ENCODE data around the gene ZNF774.
A peak's percentile ranks its signal among the peaks of the same experiment; 100 is the strongest.

The ZNF774 gene

GRCh38 chr15:90367576-90367975 is 15.5 kb downstream of the ZNF774 start:
- no peaks in the 10 kb centered on the region for H3K27me3 ChIP-seq (replicated peaks; ENCODE audit: control insufficient read depth, insufficient read depth, low read length)
- H3K9ac ChIP-seq (ENCODE audit: low read length) = peak overlapping the region; percentile 53
- peaks cover 23% of the 10 kb centered on the region for H3K4me1 ChIP-seq (ENCODE audit: control insufficient read depth, insufficient read depth, low read length)
- DNase-seq (ENCODE audit: low read depth) = peak; percentile 31
- H3K9me3 ChIP-seq (ENCODE audit: control insufficient read depth, low read length) = no peaks in the 10 kb centered on the region
- H3K36me3 ChIP-seq (ENCODE audit: control insufficient read depth, insufficient read depth, low read length, severe bottlenecking) = no peaks in the 10 kb centered on the region
- peak overlapping the region; percentile 2 for H3K4me3 ChIP-seq (ENCODE audit: low read length)

- Histone ChIP-seq H3K4me3 (ENCODE audit: low read length) (no peak overlapping the region), H3K9me3 (ENCODE audit: control insufficient read depth, low read length) (peaks cover 8% of the 10 kb centered on the region), H3K36me3 (ENCODE audit: control insufficient read depth, insufficient read depth, low read length, severe bottlenecking) (no peaks in the 10 kb centered on the region), H3K9ac (ENCODE audit: low read length) (no peak overlapping the region), H3K4me1 (ENCODE audit: control insufficient read depth, insufficient read depth, low read length) (no peaks in the 10 kb centered on the region), H3K27me3 (replicated peaks; ENCODE audit: control insufficient read depth, insufficient read depth, low read length) (no peaks in the 10 kb centered on the region)
- no peak for DNase-seq (ENCODE audit: low read depth)
Measured at GRCh38 chr15:90375071-90375470, 23.0 kb downstream of the ZNF774 start.

GRCh38 chr15:90376789-90377188 is 24.7 kb downstream of the ZNF774 start:
- Histone ChIP-seq H3K9ac (ENCODE audit: low read length) (no peak overlapping the region), H3K4me1 (ENCODE audit: control insufficient read depth, insufficient read depth, low read length) (no peaks in the 10 kb centered on the region), H3K4me3 (ENCODE audit: low read length) (no peak overlapping the region), H3K27me3 (replicated peaks; ENCODE audit: control insufficient read depth, insufficient read depth, low read length) (no peaks in the 10 kb centered on the region), H3K9me3 (ENCODE audit: control insufficient read depth, low read length) (peaks cover 8% of the 10 kb centered on the region), H3K36me3 (ENCODE audit: control insufficient read depth, insufficient read depth, low read length, severe bottlenecking) (no peaks in the 10 kb centered on the region)
- no peak for DNase-seq (ENCODE audit: low read depth)

- Histone ChIP-seq H3K4me3 (ENCODE audit: low read length) (no peak overlapping the region), H3K36me3 (ENCODE audit: control insufficient read depth, insufficient read depth, low read length, severe bottlenecking) (no peaks in the 10 kb centered on the region), H3K27me3 (replicated peaks; ENCODE audit: control insufficient read depth, insufficient read depth, low read length) (no peaks in the 10 kb centered on the region), H3K9ac (ENCODE audit: low read length) (no peak overlapping the region), H3K9me3 (ENCODE audit: control insufficient read depth, low read length) (peaks cover 8% of the 10 kb centered on the region), H3K4me1 (ENCODE audit: control insufficient read depth, insufficient read depth, low read length) (no peaks in the 10 kb centered on the region)
- no peak for DNase-seq (ENCODE audit: low read depth)
Measured at GRCh38 chr15:90379263-90379662, 27.2 kb downstream of the ZNF774 start.

GRCh38 chr15:90381515-90381914 is 29.4 kb downstream of the ZNF774 start:
- DNase-seq (ENCODE audit: low read depth) = no peak
- Histone ChIP-seq H3K4me1 (ENCODE audit: control insufficient read depth, insufficient read depth, low read length) (no peaks in the 10 kb centered on the region), H3K36me3 (ENCODE audit: control insufficient read depth, insufficient read depth, low read length, severe bottlenecking) (no peaks in the 10 kb centered on the region)

GRCh38 chr15:90382320-90382719 is 30.2 kb downstream of the ZNF774 start:
- Histone ChIP-seq H3K27me3 (replicated peaks; ENCODE audit: control insufficient read depth, insufficient read depth, low read length) (no peaks in the 10 kb centered on the region), H3K9ac (ENCODE audit: low read length) (no peak overlapping the region), H3K4me1 (ENCODE audit: control insufficient read depth, insufficient read depth, low read length) (peaks cover under 1% of the 10 kb centered on the region), H3K9me3 (ENCODE audit: control insufficient read depth, low read length) (peaks cover 8% of the 10 kb centered on the region), H3K4me3 (ENCODE audit: low read length) (no peak overlapping the region), H3K36me3 (ENCODE audit: control insufficient read depth, insufficient read depth, low read length, severe bottlenecking) (no peaks in the 10 kb centered on the region)
- no peak for DNase-seq (ENCODE audit: low read depth)

More at GRCh38 chr15:90381515-90381914, 29.4 kb downstream of the ZNF774 start:
- Histone ChIP-seq H3K4me3 (ENCODE audit: low read length) (no peak overlapping the region), H3K9me3 (ENCODE audit: control insufficient read depth, low read length) (peaks cover 8% of the 10 kb centered on the region), H3K27me3 (replicated peaks; ENCODE audit: control insufficient read depth, insufficient read depth, low read length) (no peaks in the 10 kb centered on the region), H3K9ac (ENCODE audit: low read length) (no peak overlapping the region)

GRCh38 chr15:90386221-90386620 is 34.1 kb downstream of the ZNF774 start:
- Histone ChIP-seq H3K27me3 (replicated peaks; ENCODE audit: control insufficient read depth, insufficient read depth, low read length) (no peaks in the 10 kb centered on the region), H3K9me3 (ENCODE audit: control insufficient read depth, low read length) (no peaks in the 10 kb centered on the region), H3K36me3 (ENCODE audit: control insufficient read depth, insufficient read depth, low read length, severe bottlenecking) (peaks cover 8% of the 10 kb centered on the region)

GRCh38 chr15:90387534-90388461 is 35.7 kb downstream of the ZNF774 start, which contains the start of gene IQGAP1:
Gene IQGAP1 (plus strand): TSS chr15:90388242. CDS start chr15:90388342, 100 bp downstream.
- Histone ChIP-seq H3K4me1 (ENCODE audit: control insufficient read depth, insufficient read depth, low read length) (peaks cover 19% of the 10 kb centered on the region), H3K27me3 (replicated peaks; ENCODE audit: control insufficient read depth, insufficient read depth, low read length) (no peaks in the 10 kb centered on the region), H3K9ac (ENCODE audit: low read length) (peak within 1 kb of the TSS; percentile 96), H3K9me3 (ENCODE audit: control insufficient read depth, low read length) (no peaks in the 10 kb centered on the region), H3K36me3 (ENCODE audit: control insufficient read depth, insufficient read depth, low read length, severe bottlenecking) (peaks cover 21% of the 10 kb centered on the region), H3K4me3 (ENCODE audit: low read length) (peak within 1 kb of the TSS; percentile 97)
- peak; percentile 97 for DNase-seq (ENCODE audit: low read depth)

More at GRCh38 chr15:90386221-90386620, 34.1 kb downstream of the ZNF774 start:
- H3K9ac ChIP-seq (ENCODE audit: low read length) = no peak overlapping the region
- H3K4me3 ChIP-seq (ENCODE audit: low read length) = no peak overlapping the region
- DNase-seq (ENCODE audit: low read depth) = no peak
- H3K4me1 ChIP-seq (ENCODE audit: control insufficient read depth, insufficient read depth, low read length) = peaks cover 19% of the 10 kb centered on the region

- Histone ChIP-seq H3K9me3 (ENCODE audit: control insufficient read depth, low read length) (no peaks in the 10 kb centered on the region), H3K4me1 (ENCODE audit: control insufficient read depth, insufficient read depth, low read length) (peaks cover 24% of the 10 kb centered on the region), H3K9ac (ENCODE audit: low read length) (peak overlapping the region; percentile 96), H3K27me3 (replicated peaks; ENCODE audit: control insufficient read depth, insufficient read depth, low read length) (no peaks in the 10 kb centered on the region), H3K36me3 (ENCODE audit: control insufficient read depth, insufficient read depth, low read length, severe bottlenecking) (peaks cover 24% of the 10 kb centered on the region), H3K4me3 (ENCODE audit: low read length) (peak overlapping the region; percentile 97)
- DNase-seq (ENCODE audit: low read depth) = peak; percentile 89
Measured at GRCh38 chr15:90388462-90389380, 36.6 kb downstream of the ZNF774 start.

- H3K9ac ChIP-seq (ENCODE audit: low read length) = peak overlapping the region; percentile 96
- no peak for DNase-seq (ENCODE audit: low read depth)
- no peaks in the 10 kb centered on the region for H3K27me3 ChIP-seq (replicated peaks; ENCODE audit: control insufficient read depth, insufficient read depth, low read length)
- peak overlapping the region; percentile 97 for H3K4me3 ChIP-seq (ENCODE audit: low read length)
- H3K9me3 ChIP-seq (ENCODE audit: control insufficient read depth, low read length) = no peaks in the 10 kb centered on the region
- H3K36me3 ChIP-seq (ENCODE audit: control insufficient read depth, insufficient read depth, low read length, severe bottlenecking) = peaks cover 24% of the 10 kb centered on the region
- H3K4me1 ChIP-seq (ENCODE audit: control insufficient read depth, insufficient read depth, low read length) = peaks cover 24% of the 10 kb centered on the region
Measured at GRCh38 chr15:90389513-90389912, 37.4 kb downstream of the ZNF774 start.

- DNase-seq (ENCODE audit: low read depth) = no peak
- H3K27me3 ChIP-seq (replicated peaks; ENCODE audit: control insufficient read depth, insufficient read depth, low read length) = no peaks in the 10 kb centered on the region
- no peak overlapping the region for H3K4me3 ChIP-seq (ENCODE audit: low read length)
- no peaks in the 10 kb centered on the region for H3K9me3 ChIP-seq (ENCODE audit: control insufficient read depth, low read length)
- H3K9ac ChIP-seq (ENCODE audit: low read length) = no peak overlapping the region
- H3K36me3 ChIP-seq (ENCODE audit: control insufficient read depth, insufficient read depth, low read length, severe bottlenecking) = peaks cover 24% of the 10 kb centered on the region
- H3K4me1 ChIP-seq (ENCODE audit: control insufficient read depth, insufficient read depth, low read length) = peaks cover 36% of the 10 kb centered on the region
Measured at GRCh38 chr15:90393040-90393439, 41.0 kb downstream of the ZNF774 start.

Data from adipocyte (in vitro differentiated cells).